HepG2 (cell line): ENCODE data around the gene SNX7. TPM values are rescaled to one million over a fixed set of nuclear protein-coding genes. Genes with fewer than 3 reads are reported as not detected.

Experiments used
- ATAC-seq: fragments of 200-7000 bp; cut with Tn5 transposase; 3 replicates; pipeline ENCODE4 v1.9.1; 2020; ENCODE audit warnings: mild to moderate bottlenecking, moderate library complexity
- BruUV-seq: library from RNA; stranded (reverse); fragments of 400-500 nt; replicated peaks from 2 replicates; lab custom pipeline; 2021; lab: Mats Ljungman, UMichigan
- CTCF ChIA-PET: fragments of 300-600 bp; formaldehyde crosslinking; extraction: SDS; loops from one replicate; lab custom pipeline; 2021; ENCODE audit warnings: low total read pairs, inconsistent platforms, low intra/inter-chr PET ratio; lab: Yijun Ruan, JAX
- POLR2A ChIA-PET: fragments of 350-600 bp; sonication (Branson Sonifier 250); formaldehyde crosslinking; loops from one replicate; lab custom pipeline; 2020; ENCODE audit warnings: antibody characterized with exemption, inconsistent platforms; lab: Yijun Ruan, JAX
- DNase-seq: peaks from one replicate; pipeline ENCODE4 v3.0.0-alpha.2; 2015; ENCODE audit warnings: low spot score
- FAIRE-seq: peaks from 3 replicates; lab custom pipeline; 2011; peaks lifted over from hg19 to GRCh38; lab: Jason Lieb, UNC
- H2AFZ ChIP-seq: one replicate; pipeline ENCODE4 v1.6.1; 2011; ENCODE audit warnings: low read length, inconsistent platforms
- H3K27ac ChIP-seq: fragments of 300-600 bp; 3 replicates; pipeline ENCODE4 v1.8.0; 2011; ENCODE audit warnings: mixed run types, mild to moderate bottlenecking, mixed read lengths, low read length, inconsistent platforms; ENCODE audit not compliant: insufficient read depth; ENCODE audit errors: extremely low read length
- H3K27me3 ChIP-seq, 2 experiments: fragments of 200-600 bp in 1 of 2; 2 replicates in 1 of 2; 3 replicates in 1 of 2; pipeline versions ENCODE4 v1.6.0 to v1.8.0; 2011; ENCODE audit warnings: low read length in 2 of 2, mild to moderate bottlenecking in 2 of 2, moderate library complexity in 2 of 2, inconsistent platforms in 1 of 2; ENCODE audit not compliant: insufficient read depth in 2 of 2, control insufficient read depth in 1 of 2
- H3K36me3 ChIP-seq, 2 experiments: fragments of 200-600 bp in 1 of 2; replicated peaks in 1 of 2; 2 replicates in 1 of 2; 3 replicates in 1 of 2; pipeline versions ENCODE4 v1.5.1 to v1.8.0; 2011; ENCODE audit warnings: low read length in 2 of 2, inconsistent platforms in 1 of 2; ENCODE audit not compliant: insufficient read depth in 2 of 2, control insufficient read depth in 1 of 2
- H3K4me1 ChIP-seq: 2 replicates; pipeline ENCODE4 v1.5.1; 2012; ENCODE audit warnings: low read length, inconsistent platforms; ENCODE audit not compliant: insufficient read depth
- H3K4me2 ChIP-seq: 2 replicates; pipeline ENCODE4 v1.6.0; 2011; ENCODE audit warnings: low read depth, low read length, inconsistent platforms
- H3K4me3 ChIP-seq, 3 experiments: fragments of 200-600 bp in 1 of 3; sonication (generic), shearing (Covaris generic) in 1 of 3; replicated peaks in 1 of 3; 2 replicates each; pipeline ENCODE4 v1.5.1; 2011 to 2016; ENCODE audit warnings: low read length in 3 of 3, inconsistent platforms in 2 of 3, low read depth in 2 of 3, mild to moderate bottlenecking in 2 of 3, control low read depth in 1 of 3, mixed read lengths in 1 of 3; ENCODE audit not compliant: insufficient read depth in 1 of 3
- H3K79me2 ChIP-seq: one replicate; pipeline ENCODE4 v1.6.1; 2011; ENCODE audit warnings: low read length, inconsistent platforms; ENCODE audit not compliant: insufficient read depth
- H3K9ac ChIP-seq: 2 replicates; pipeline ENCODE4 v1.6.0; 2011; ENCODE audit warnings: mild to moderate bottlenecking, low read depth, low read length, inconsistent platforms; ENCODE audit not compliant: insufficient read depth
- H3K9me3 ChIP-seq: 2 replicates; pipeline ENCODE4 v1.5.1; 2012; ENCODE audit warnings: mild to moderate bottlenecking, low read length
- H4K20me1 ChIP-seq: 2 replicates; pipeline ENCODE4 v1.6.0; 2011; ENCODE audit warnings: inconsistent platforms, mild to moderate bottlenecking, low read length, moderate library complexity; ENCODE audit not compliant: insufficient read depth
- HES4 ChIP-seq: sonication (generic); formaldehyde crosslinking; IDR thresholded peaks from 2 replicates; pipeline ENCODE4 v1.9.0; 2021; ENCODE audit warnings: mild to moderate bottlenecking, missing genetic modification reagents, borderline replicate concordance
- HIVEP1 ChIP-seq: sonication (generic); formaldehyde crosslinking; IDR thresholded peaks from 2 replicates; pipeline ENCODE4 v1.4.0; 2020; ENCODE audit warnings: mild to moderate bottlenecking, missing genetic modification reagents
- KAT2B ChIP-seq: fragments of 150-350 bp; IDR thresholded peaks from 2 replicates; pipeline ENCODE4 v1.6.1; 2014; ENCODE audit warnings: low read depth, low read length, borderline replicate concordance
- KLF6 ChIP-seq: IDR thresholded peaks from 2 replicates; pipeline ENCODE4 v1.8.0; 2016; ENCODE audit warnings: missing biosample characterization, missing genetic modification reagents
- KLF9 ChIP-seq: IDR thresholded peaks from 2 replicates; pipeline ENCODE4 v1.6.1; 2016; ENCODE audit warnings: low read depth
- MAFK ChIP-seq, 2 experiments: IDR thresholded peaks in 1 of 2; conservative IDR thresholded peaks in 1 of 2; 2 replicates each; pipeline ENCODE4 v1.6.1; 2011; ENCODE audit warnings: improper control_type of control experiment in 2 of 2, low read length in 2 of 2
- MIER2 ChIP-seq: IDR thresholded peaks from 2 replicates; pipeline ENCODE4 v1.6.1; 2016; ENCODE audit warnings: missing biosample characterization, missing genetic modification reagents
- MIXL1 ChIP-seq: IDR thresholded peaks from 2 replicates; pipeline ENCODE4 v1.6.1; 2016
- TBX2 ChIP-seq: sonication (generic); formaldehyde crosslinking; IDR thresholded peaks from 2 replicates; pipeline ENCODE4 v1.5.0; 2020; ENCODE audit warnings: missing genetic modification reagents, mild to moderate bottlenecking, borderline replicate concordance
- TEAD3 ChIP-seq: optimal IDR thresholded peaks from 2 replicates; pipeline ENCODE3; 2016; ENCODE audit warnings: borderline replicate concordance
- ZNF564 ChIP-seq: sonication (generic); formaldehyde crosslinking; IDR thresholded peaks from 2 replicates; pipeline ENCODE4 v1.8.1; 2023; ENCODE audit warnings: mild to moderate bottlenecking, missing genetic modification reagents
- ZNF772 ChIP-seq: sonication (generic); formaldehyde crosslinking; IDR thresholded peaks from 2 replicates; pipeline ENCODE4 v1.5.0; 2020; ENCODE audit warnings: mild to moderate bottlenecking, missing genetic modification reagents
- ZNF788 ChIP-seq: sonication (generic); formaldehyde crosslinking; IDR thresholded peaks from 2 replicates; pipeline ENCODE4 v1.5.0; 2020; ENCODE audit warnings: mild to moderate bottlenecking, missing genetic modification reagents, borderline replicate concordance
- in situ Hi-C: cut with HindIII; loops from 2 replicates; pipeline ENCODE4 v1.10.0; 2017; ENCODE audit warnings: low pct_unique_long_range_greater_than_20kb; ENCODE audit not compliant: extremely low pct_ligation_motif_present
- intact Hi-C: fragments of 100-400 bp; cut with micrococcal nuclease; formaldehyde crosslinking; loops from one replicate; pipeline ENCODE4 v1.10.0; 2022; ENCODE audit not compliant: unreplicated experiment
- polyA plus RNA-seq, 8 experiments: library from polyadenylated mRNA; depleted of rRNA in 3 of 8; stranded (reverse) in 7 of 8; unstranded in 1 of 8; fragments of >200 nt; fragmentation: Illumina TruSeq in 4 of 8; extraction: Trizol in 4 of 8; gene quantifications; 2 replicates each; pipeline versions ENCODE4 v1.2.1 to v1.2.3, GENCODE V29; 2011 to 2016; ENCODE audit warnings: low read depth in 4 of 8, missing spikeins in 1 of 8, mixed read lengths in 1 of 8; ENCODE audit not compliant: insufficient read depth in 1 of 8
- total RNA-seq, 5 experiments: library from RNA; depleted of rRNA; stranded (reverse); fragments of >200 nt; fragmentation: Illumina TruSeq; extraction: Trizol; gene quantifications; 2 replicates each; pipeline ENCODE4 v1.2.3, GENCODE V29; 2016; ENCODE audit warnings: low read depth in 1 of 5
- TF ChIP-seq, protein P1 (sequence below): sonication (generic); formaldehyde crosslinking; IDR thresholded peaks from 2 replicates; pipeline ENCODE4 v1.8.1; 2022; ENCODE audit warnings: mild to moderate bottlenecking, missing genetic modification reagents
- TF ChIP-seq, protein P2 (sequence below): sonication (generic); formaldehyde crosslinking; IDR thresholded peaks from 2 replicates; pipeline ENCODE4 v1.8.0; 2022; ENCODE audit warnings: missing genetic modification reagents, mild to moderate bottlenecking, inconsistent platforms, borderline replicate concordance
- TF ChIP-seq, protein P3 (sequence below): sonication (generic); formaldehyde crosslinking; IDR thresholded peaks from 2 replicates; pipeline ENCODE4 v1.9.0; 2022; ENCODE audit warnings: missing genetic modification reagents, mild to moderate bottlenecking, borderline replicate concordance
- TF ChIP-seq, protein P4 (sequence below): sonication (generic); formaldehyde crosslinking; IDR thresholded peaks from 2 replicates; pipeline ENCODE4 v1.4.0; 2020; ENCODE audit warnings: mild to moderate bottlenecking, missing genetic modification reagents, borderline replicate concordance

The SNX7 gene
- total and polyA plus RNA-seq, 2 of the 13 experiments (the other 11 are each of a cell fraction or from before 2014, with no cell fraction given) = 14.3 to 33.5 TPM

DNA sequence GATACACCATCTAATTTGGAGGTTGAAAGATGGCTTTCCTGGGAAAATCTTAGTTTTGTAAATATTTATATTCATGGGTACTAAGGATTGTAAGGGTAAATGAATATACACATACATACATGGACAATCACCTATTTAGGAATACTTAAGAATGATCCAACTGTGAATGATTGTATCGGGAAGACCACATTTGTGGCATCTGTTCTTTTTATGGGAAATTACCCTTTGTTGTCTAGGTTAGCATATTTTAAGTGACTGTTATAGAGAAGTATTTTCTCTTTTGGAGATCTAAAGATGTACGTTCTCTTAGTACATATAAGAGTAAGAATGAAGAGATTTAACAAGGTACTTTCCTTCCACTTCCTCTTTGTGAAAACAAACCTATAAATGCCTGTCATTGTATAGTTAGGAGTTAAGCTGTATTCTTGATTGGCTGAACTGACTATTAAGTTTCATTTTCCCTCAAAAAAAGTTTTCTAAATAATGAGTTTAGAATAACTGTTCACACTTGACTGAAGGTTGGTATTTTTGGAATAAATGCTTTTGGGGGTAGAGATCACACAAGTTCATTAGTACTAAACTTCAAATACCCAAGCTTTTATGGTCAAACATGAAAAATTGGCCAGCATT, 26.7 kb downstream of the SNX7 start (continued):
- TF ChIP-seq, protein P1, sequence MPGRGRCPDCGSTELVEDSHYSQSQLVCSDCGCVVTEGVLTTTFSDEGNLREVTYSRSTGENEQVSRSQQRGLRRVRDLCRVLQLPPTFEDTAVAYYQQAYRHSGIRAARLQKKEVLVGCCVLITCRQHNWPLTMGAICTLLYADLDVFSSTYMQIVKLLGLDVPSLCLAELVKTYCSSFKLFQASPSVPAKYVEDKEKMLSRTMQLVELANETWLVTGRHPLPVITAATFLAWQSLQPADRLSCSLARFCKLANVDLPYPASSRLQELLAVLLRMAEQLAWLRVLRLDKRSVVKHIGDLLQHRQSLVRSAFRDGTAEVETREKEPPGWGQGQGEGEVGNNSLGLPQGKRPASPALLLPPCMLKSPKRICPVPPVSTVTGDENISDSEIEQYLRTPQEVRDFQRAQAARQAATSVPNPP (CRISPR knock-in tag) = no peak
- TF ChIP-seq, protein P2, sequence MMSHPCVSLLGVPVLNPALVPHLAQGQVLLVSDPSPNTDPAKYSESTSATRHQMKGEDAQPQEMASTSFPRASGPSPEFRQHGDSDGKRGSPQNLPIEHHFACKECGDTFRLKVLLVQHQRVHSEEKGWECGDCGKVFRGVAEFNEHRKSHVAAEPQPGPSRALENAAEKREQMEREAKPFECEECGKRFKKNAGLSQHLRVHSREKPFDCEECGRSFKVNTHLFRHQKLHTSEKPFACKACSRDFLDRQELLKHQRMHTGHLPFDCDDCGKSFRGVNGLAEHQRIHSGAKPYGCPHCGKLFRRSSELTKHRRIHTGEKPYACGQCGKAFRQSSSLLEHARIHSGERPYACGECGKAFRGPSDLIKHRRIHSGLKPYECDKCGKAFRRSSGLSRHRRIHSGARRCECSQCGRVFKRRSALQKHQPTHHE (CRISPR knock-in tag) = no peak
- TF ChIP-seq, protein P3, sequence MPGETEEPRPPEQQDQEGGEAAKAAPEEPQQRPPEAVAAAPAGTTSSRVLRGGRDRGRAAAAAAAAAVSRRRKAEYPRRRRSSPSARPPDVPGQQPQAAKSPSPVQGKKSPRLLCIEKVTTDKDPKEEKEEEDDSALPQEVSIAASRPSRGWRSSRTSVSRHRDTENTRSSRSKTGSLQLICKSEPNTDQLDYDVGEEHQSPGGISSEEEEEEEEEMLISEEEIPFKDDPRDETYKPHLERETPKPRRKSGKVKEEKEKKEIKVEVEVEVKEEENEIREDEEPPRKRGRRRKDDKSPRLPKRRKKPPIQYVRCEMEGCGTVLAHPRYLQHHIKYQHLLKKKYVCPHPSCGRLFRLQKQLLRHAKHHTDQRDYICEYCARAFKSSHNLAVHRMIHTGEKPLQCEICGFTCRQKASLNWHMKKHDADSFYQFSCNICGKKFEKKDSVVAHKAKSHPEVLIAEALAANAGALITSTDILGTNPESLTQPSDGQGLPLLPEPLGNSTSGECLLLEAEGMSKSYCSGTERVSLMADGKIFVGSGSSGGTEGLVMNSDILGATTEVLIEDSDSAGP (CRISPR knock-in tag) = no peak
- no peak for TF ChIP-seq ZNF788 (CRISPR knock-in tag)
- TF ChIP-seq KLF9 (CRISPR knock-in tag) = no peak
- no peak for TF ChIP-seq KLF6 (CRISPR knock-in tag)
- TF ChIP-seq, all 625 proteins: peak for 0

DNA sequence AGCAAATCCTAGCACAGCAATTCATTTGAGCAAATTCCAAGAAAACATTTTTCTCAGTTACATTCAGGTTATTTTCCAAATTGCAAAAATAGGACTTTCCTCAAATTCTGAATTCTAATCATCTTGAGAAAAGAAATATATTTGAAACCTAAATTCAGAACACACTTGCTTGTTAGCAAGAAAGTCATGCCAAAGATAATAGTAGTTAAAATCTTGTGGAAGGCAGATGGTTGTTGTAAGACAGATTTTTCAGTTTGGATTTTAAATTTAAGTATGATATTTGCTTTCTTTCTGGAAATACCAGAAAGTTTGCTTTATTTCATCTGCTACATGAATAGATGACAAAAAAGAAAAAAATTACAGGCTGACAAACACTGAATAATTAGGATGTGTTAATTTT, 29.1 kb downstream of the SNX7 start:
- H3K4me1 ChIP-seq = no peaks in the 10 kb centered on the region
- H3K4me2 ChIP-seq = no peak overlapping the region
- ChIA-PET CTCF (no interaction called here), POLR2A (no interaction called here)
- no peaks in the 10 kb centered on the region for H4K20me1 ChIP-seq
- no peak overlapping the region for H3K4me3 ChIP-seq
- DNase-seq = no peak
- H2AFZ ChIP-seq = no peak overlapping the region
- BruUV-seq = no TSS peak
- no peak overlapping the region for H3K9ac ChIP-seq
- no peaks in the 10 kb centered on the region for H3K27me3 ChIP-seq
- H3K9me3 ChIP-seq = no peaks in the 10 kb centered on the region
- no peak for ATAC-seq
- no peaks in the 10 kb centered on the region for H3K79me2 ChIP-seq
- intact Hi-C loops = no loop called here
- no peak for TF ChIP-seq TEAD3 (CRISPR knock-in tag)
- no peak for TF ChIP-seq MAFK (conservative IDR thresholded peaks at IDR 0.05 in 1 of 2, IDR thresholded peaks at IDR 0.05 in 1 of 2; ENCODE audit: low read length in 2 of 2)
- no peak for TF ChIP-seq TBX2 (CRISPR knock-in tag)
- TF ChIP-seq ZNF772 (CRISPR knock-in tag) = no peak
- TF ChIP-seq MIXL1 (CRISPR knock-in tag) = no peak
- TF ChIP-seq HIVEP1 = no peak
- TF ChIP-seq MIER2 = no peak
- TF ChIP-seq, protein P4, sequence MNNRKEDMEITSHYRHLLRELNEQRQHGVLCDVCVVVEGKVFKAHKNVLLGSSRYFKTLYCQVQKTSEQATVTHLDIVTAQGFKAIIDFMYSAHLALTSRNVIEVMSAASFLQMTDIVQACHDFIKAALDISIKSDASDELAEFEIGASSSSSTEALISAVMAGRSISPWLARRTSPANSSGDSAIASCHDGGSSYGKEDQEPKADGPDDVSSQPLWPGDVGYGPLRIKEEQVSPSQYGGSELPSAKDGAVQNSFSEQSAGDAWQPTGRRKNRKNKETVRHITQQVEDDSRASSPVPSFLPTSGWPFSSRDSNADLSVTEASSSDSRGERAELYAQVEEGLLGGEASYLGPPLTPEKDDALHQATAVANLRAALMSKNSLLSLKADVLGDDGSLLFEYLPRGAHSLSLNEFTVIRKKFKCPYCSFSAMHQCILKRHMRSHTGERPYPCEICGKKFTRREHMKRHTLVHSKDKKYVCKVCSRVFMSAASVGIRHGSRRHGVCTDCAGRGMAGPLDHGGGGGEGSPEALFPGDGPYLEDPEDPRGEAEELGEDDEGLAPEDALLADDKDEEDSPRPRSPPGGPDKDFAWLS (CRISPR knock-in tag) = no peak
- TF ChIP-seq ZNF564 = no peak
- TF ChIP-seq KAT2B = no peak
- TF ChIP-seq HES4 (CRISPR knock-in tag) = no peak
- in situ Hi-C loops = no loop called here
- H3K27ac ChIP-seq = no peak overlapping the region
- no peak for FAIRE-seq
- H3K36me3 ChIP-seq = peaks cover 0 to 7% of the 10 kb centered on the region in 2 experiments; a peak in 3 of 5 replicates
